ENCODE results near the gene CDH16.

DNA sequence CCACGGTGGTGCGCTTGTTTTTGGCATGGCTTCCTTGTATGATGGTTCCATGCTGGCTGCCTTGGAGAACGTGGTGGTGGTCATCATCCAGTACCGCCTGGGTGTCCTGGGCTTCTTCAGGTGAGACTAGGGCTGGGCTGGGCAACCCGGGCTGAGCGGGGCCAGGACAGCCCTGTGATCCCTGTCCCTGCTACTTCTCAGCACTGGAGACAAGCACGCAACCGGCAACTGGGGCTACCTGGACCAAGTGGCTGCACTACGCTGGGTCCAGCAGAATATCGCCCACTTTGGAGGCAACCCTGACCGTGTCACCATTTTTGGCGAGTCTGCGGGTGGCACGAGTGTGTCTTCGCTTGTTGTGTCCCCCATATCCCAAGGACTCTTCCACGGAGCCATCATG, 21.6 kb upstream of the CDH16 start:
- TF ChIP-seq, protein P1, sequence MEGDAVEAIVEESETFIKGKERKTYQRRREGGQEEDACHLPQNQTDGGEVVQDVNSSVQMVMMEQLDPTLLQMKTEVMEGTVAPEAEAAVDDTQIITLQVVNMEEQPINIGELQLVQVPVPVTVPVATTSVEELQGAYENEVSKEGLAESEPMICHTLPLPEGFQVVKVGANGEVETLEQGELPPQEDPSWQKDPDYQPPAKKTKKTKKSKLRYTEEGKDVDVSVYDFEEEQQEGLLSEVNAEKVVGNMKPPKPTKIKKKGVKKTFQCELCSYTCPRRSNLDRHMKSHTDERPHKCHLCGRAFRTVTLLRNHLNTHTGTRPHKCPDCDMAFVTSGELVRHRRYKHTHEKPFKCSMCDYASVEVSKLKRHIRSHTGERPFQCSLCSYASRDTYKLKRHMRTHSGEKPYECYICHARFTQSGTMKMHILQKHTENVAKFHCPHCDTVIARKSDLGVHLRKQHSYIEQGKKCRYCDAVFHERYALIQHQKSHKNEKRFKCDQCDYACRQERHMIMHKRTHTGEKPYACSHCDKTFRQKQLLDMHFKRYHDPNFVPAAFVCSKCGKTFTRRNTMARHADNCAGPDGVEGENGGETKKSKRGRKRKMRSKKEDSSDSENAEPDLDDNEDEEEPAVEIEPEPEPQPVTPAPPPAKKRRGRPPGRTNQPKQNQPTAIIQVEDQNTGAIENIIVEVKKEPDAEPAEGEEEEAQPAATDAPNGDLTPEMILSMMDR (conservative IDR thresholded peaks at IDR 0.05 in 1 of 2, IDR thresholded peaks at IDR 0.05 in 1 of 2; ENCODE audit: low read depth in 1 of 2, low read length in 2 of 2): no peak
- TF ChIP-seq EZH2 (IDR thresholded peaks at IDR 0.05; ENCODE audit: low read length, missing control alignments): no peak

All from fibroblast of lung (primary cell).